ENCODE measurements around the gene DSG2.
"Not testable (repeated sequence)": the region's sequence is repeated elsewhere in the genome, so short reads cannot be mapped to it uniquely, and the experiment has no call there.

Gene DSG2

DNA sequence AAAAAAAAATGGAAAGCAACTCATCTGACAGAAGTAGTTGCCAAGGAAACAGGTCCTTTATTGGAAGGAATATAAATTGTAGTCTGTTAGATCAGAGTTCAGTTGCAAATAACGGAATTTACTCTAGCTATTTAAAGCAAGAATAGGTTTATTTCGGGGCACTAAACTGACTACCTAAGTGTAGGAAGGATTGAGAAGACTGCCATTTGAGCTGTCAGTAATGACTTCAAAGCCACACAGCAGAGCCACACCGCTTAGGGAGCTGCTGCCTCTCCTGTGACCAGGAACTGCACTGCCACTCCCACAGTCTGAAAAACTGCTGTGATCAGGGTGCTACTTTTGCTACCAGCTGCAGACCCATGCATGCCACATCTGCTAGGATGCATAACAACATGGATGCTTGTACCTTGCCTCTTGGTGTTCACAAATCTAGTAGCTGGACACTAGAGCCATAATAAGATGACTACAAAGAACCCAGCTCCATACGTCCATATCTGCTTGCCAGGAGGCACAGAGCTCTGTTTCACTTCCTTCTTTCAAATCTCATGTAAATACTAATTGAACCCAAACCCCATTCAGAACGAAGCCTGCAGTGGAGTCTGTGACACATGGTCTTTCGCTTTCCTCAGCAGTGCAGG is 2.2 kb downstream of the DSG2 start:
- no peak for DNase-seq (ENCODE audit: low spot score)

DNA sequence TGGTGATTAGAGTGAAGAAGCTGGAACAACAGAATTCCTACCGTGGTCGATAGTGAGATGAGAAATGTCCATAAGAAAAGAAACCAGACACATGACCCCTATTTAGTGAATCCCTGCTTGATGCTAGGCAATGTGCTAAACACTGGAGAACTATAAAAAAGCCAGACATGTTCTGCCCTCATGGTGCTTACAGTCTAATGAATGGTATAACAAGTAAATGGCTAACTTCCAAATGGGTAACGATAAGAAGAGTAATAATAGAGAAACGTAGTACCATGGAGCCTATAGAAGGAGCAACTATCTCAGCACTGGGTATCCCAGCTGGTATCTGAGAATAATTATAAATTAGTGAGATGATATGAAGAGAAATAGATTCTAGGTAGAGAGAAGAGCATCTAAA is 5.0 kb downstream of the DSG2 start:
- DNase-seq (ENCODE audit: low spot score) = no peak

DNA sequence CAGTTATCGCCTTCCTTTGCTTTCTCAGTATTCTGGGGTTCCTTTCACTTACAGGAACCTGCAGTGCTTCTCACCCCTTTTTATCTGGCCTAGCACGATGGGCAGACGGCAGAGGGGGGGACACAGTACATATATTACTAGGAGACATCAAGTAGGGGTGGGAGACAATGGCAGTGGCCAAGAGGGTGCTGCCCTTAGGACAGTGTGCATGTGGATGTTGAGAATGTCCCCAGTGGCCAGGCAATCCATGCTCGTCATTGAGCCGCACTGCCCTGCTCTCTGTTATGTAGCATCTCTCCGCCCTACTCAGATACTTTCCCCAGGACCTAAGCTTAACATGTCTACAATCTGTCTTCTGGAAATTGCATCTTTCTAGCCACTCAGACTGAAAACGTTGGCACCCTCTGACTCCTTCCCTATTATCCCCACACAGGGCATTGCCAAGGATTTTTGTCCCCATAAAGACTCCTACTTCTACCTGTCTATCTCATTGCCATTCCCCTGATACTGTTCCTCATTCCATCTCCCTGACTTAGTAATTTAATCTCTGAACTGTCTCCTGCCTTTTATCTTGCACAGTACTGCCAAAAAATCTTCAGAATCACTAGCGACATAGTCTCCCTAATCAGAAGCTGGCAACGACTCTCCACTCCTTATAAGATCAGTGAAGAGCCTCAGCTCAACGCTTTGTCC is 6.6 kb downstream of the DSG2 start:
- DNase-seq (ENCODE audit: low spot score) = no peak

DNA sequence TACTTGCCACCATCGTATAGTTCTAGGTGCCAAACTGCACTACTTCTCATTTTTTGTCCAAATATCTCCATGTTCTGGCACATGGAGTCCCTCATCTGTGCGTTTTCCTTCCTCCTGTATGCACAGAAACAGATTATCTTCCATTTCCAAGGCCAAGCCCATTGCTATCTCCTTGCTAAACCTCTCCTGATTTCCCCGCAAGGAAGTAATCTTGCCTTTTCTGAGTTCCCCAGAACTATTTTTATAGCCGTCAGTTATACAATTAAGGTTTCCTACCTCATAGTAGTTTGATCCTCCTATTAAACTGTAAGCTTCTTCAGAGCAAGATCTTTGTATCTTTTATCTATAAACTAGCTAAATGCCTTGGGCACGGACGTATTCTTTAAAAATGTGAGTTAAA is 7.2 kb downstream of the DSG2 start:
- DNase-seq (ENCODE audit: low spot score) = no peak

DNA sequence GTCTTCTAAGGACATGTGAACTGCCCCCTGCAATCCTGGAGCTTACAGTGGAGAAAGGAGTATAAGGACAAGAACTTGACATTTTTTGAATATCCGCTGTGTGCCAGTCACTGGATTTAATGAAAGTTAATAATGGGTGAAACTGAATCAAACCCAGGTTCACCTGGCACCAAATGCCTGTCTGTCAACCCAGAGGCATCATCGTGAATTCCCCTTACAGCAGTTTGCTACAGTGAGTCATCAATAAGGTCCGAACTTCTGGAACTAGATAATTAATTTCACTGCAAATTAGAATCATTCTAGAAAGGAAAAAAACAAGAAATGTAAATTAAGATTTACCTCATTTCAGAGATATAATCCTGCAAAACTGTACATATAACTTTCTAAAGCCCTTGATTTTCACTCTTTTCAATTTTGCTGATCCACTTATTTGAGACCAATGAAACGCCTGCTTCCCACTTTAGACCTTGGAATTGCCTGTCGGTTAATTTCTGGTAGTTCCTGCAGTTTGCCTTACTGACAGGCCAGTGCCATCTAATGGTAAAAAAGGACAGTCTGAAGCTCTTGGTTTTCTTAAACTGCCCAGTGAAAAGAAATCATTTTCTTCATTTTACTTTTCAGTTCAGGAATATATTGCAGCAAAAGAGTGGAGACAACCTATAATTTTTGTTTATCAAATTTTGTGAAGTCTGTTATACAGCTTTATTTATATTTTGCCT is 8.2 kb downstream of the DSG2 start:
- no peak for DNase-seq (ENCODE audit: low spot score)

DNA sequence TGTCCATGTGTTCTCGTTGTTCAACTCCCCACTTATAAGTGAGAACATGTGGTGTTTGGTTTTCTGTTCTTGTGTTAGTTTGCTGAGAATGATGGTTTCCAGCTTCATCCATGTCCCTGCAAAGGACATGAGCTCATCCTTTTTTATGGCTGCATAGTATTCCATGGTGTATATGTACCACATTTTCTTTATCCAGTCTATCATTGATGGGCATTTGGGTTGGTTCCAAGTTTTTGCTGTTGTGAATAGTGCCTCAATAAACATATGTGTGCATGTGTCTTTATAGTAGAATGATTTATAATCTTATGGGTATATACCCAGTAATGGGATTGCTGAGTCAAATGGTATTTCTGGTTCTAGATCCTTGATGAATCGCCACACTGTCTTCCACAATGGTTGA is 9.1 kb downstream of the DSG2 start:
- DNase-seq (ENCODE audit: low spot score) = not testable (repeated sequence)

DNA sequence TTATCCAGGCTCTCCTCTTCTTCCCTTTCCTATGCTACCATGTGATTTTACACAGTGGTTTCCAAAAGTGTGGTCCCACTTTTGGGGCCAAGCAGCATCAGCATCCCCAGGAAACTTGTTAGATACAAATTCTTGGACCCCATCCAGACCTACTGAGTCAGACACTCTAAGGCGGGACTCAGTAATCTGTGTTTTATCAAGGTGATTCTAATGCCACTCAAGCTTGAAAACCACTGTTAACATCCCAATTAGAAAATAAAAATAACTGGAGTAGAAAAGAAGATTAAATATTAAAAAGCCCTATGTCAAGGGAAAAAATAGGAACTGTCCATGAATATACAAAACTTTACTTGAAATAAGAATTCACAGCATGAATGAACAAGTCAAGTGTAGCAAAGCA is 10.8 kb downstream of the DSG2 start:
- no peak for DNase-seq (ENCODE audit: low spot score)

DNA sequence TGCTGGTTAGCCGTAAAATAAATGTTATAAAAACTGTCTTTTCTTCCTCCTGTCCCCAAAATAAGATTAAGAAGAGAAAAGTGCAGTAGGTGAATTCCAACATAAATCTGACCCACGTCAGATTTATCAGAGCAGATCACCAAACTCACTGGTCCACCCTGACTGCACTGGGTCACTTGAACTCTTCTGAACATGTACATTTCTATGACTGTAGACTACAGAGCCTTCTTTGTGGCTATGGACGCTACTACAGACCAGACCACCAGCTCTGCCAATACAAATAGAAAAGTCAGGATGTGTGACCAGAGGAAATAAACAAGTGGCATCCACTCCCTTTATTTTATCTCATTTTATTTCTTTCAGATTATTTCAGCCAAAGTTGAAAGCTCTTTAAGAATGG is 11.6 kb downstream of the DSG2 start:
- DNase-seq (ENCODE audit: low spot score) = no peak

DNA sequence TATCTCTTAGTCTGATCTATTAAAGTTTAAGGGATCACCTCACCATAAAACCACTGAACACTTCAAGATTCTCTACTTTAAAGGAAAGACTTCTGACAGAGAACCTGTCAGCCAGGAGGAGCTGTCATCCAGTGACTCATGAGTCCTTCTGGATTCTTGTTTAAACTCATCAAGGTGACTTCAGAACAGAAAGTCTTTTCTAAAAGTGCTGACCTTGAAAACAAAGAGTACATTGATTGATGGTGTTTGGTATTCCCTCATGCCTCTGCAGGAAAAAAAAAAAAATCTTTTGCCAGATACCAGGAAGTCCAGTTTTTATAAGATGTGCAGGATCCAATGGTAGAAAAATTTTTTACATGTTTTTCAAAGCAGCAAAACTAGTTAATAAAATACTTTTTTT is 12.3 kb downstream of the DSG2 start:
- no peak for DNase-seq (ENCODE audit: low spot score)

DNA sequence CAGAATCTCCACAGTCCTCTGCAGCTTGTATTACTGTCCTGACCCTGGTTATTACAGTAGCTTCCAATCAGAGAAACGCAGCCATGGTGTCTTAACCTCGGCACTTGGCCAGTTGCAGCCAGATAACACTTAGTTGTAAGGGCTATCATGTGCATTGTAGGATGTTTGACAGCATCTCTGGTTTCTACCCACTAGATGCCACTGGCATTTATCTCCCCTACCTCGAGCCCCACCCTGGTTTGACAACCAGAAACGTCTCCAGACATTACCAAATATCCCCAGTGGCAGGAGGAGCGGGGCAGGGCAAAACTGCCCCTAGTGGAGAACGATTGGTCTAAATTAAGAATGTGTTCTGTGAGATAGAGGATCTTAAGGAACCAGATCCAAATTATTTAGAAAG is 13.1 kb downstream of the DSG2 start:
- no peak for DNase-seq (ENCODE audit: low spot score)

DNA sequence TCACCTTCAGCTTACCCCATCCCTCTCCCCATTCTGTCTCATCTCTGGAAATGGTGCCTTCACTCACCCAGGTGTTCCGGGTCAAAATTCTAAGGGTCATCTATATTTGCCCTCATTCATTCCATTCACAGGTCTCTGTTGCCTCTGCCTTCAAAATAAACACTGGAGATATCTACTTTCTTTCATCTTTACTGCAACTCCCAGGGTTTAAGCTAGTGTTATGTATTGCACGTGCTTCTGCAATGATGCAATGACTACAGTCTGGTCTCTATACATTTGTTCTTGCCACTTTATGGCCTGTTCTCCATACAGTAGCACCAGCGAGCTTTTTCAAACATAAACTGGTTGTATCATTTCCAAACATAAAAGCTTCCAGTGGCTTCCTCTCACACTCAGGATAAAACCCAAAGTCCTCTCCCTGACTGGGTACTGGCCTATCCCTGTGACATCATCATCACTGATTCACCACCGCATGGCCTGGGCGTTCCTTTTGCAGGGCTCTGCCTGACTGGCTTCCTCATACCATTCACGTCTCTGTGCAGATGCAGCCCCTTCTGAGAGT is 14.3 kb downstream of the DSG2 start:
- DNase-seq (ENCODE audit: low spot score) = no peak

DNA sequence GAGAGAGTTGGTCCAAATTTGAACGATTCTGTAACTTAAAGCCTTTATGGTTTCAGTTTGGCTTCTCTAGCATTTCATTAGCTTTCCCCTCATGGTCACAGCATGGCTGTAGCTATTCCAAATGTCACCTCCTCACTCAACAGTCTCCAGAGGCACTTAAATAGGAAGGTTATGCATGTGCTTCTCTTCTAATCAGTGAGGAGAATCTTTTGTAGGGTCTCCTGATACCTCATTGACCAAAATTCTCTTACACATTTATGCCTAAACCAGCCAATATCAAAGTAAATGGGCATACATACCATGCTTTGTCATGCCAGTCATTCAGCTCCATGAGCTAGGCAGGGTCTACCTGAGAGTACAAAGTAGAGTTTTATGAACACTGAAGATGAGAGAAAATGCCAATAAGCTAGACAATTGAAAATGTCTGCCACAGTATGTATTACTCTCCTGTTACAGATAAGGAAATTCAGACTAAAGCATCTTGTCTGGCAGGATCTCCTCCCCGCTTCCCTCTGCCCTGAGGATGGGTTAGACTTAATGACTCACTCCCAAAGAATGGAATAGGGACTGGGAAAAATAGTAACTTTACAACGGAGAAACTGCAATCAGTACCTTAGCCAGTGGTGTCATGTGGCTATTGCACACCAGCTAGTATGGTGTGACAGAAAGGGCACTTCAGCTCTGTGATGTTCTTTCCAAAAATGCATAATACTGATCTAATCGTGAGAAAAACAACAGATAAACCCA is 15.4 kb downstream of the DSG2 start:
- DNase-seq (ENCODE audit: low spot score) = no peak

DNA sequence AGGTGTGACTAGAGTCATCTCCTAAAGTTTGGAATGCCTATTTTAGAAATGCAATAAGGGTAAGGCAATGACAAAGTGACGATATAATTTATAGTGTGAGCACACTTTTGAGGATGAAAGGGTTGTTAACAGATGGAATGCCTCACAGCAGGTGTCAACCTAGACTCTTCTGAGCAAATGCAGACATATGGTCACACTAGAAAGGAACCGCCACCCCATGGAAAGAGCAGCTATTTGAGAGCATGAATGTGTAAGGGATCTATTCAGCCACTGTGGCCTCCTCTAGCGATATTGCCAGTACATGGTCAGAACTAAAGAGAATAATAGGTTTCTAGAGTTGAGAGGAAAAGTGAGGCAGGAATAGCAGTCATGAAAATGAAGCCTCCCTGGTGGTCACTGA is 18.5 kb downstream of the DSG2 start:
- DNase-seq (ENCODE audit: low spot score) = no peak

DNA sequence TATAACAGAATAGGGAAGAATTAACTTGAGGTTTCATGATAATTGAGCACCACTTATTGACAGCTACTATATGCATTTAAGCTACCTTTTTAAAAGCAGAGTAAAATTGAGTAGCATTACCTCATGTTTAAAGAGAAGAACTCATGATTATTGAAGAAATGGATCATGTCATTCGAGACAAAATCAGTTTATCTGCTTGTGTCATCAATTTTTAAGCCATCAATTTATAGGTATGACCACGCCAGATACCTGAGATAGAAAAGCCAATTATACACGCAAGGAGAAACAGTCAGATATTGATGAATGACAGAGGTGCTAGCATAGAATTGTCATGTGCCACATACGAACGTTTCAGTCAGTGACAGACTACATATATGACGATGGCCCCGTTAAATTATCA is 28.4 kb downstream of the DSG2 start:
- no peak for DNase-seq (ENCODE audit: low spot score)

DNA sequence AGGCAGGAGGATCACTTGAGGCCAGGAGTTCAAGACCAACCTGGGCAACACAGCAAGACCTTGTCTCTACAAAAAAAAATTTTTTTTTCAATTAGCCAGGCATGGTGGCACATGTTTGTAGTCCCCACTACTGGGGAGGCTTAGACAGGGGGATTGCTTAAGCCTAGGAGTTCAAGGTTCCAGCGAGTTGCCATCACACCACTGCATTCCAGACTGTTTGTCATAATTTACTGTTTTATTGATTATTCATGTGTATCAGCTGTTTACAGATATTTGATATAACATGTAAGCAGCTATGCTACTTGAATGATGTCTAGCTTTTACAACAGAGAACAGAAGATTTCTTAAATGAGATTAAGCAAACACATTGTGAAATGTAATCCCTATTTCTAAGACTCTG is 35.3 kb downstream of the DSG2 start:
- DNase-seq (ENCODE audit: low spot score) = no peak

DNA sequence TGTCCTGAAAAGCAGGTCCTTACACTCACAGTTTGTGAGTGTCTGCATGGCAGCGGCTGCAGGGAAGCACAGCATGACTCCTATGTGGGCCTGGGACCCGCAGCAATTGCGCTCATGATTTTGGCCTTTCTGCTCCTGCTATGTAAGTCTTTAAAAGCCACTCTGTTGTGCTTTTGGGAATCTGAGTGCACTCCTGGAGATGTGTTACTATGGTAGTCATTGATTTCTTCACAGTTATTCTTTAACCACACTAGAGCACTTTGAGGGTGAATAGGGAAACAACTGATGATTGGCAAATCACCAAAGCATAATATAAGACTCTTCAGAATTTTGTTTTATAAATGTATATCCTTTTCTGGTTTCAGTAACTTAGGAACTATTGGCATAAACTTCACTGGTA is 40.9 kb downstream of the DSG2 start:
- DNase-seq (ENCODE audit: low spot score) = no peak

DNA sequence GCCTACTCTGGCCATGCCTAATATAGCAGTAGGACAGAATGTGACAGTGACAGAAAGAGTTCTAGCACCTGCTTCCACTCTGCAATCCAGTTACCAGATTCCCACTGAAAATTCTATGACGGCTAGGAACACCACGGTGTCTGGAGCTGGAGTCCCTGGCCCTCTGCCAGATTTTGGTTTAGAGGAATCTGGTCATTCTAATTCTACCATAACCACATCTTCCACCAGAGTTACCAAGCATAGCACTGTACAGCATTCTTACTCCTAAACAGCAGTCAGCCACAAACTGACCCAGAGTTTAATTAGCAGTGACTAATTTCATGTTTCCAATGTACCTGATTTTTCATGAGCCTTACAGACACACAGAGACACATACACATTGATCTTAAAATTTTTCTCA is 48.5 kb downstream of the DSG2 start:
- no peak for DNase-seq (ENCODE audit: low spot score)

DNA sequence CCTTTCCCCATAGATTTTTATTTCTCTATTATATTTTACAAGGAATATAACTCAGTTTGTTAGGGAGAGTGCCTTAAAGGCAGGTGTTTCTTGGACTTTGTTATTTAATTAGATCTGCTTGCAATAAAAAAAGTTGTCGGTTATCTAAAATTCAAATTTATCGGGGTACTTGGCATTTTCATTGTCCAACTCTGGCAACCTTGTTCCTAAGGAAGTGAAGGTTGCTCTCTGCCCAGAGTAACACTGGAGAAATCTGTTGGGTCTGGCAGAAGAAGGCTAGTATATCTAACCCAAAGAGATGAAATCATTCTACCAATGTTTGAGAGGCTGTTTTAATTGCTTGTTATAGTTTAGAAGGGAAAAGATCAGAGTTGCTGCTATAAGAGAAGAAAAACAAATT is 50.9 kb downstream of the DSG2 start:
- no peak for DNase-seq (ENCODE audit: low spot score)

DNA sequence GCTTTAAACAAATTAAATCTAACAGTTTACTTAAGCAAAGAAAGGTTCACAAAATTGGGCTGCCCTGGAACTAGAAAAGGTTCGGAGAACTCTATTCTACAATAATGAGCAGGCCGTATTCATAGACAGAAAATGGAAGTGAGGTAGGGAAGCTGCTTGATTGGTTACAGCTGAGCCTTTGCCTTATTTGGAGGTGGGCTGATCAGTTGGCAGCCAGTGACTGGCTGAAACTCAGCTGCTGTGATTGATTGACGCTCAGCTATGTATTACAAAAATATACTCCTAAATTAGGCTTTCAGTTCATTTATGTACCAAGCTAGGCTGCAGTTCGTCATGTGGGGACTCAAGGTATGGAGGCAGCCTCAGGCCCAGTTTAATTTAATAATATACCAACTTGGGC is 51.4 kb downstream of the DSG2 start:
- no peak for DNase-seq (ENCODE audit: low spot score)

DNA sequence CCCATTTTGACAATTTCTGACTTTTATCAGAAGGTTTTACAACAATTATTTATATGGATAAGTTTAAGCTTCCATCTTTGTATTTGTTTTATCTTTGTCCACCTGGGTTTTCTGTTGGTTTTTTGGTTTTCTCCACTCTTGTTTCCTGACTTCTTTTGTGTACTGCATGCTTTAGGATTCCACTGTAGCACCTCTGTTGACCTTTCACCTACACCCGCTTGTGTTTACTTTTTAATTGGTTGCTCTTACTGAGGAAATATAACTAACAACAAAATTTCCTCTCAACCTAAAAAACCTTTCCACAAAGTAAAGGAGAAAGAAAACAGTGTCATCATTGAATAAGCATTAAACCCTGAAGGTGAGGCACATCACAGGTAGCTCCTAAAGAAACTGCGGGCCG is 53.9 kb downstream of the DSG2 start:
- DNase-seq (ENCODE audit: low spot score) = no peak

DNA sequence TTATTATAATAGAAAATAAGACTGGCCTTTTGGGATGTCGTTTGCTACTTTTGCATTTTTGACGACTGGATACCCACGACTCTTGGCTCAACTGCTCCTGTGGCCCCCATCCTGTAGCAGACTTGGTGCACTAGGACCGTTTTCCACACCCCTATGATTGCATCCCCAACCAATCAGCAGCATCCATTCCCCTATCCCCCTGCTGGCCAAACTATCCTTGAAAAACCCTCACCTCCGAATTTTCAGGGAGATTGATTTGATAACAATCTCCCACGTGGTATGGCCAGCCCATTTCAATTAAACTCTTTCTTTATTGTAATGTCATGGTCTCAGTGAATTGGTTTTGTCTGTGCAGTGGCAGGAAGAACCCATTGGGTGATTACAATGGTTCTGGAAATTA is 55.8 kb downstream of the DSG2 start:
- DNase-seq (ENCODE audit: low spot score) = no peak

DNA sequence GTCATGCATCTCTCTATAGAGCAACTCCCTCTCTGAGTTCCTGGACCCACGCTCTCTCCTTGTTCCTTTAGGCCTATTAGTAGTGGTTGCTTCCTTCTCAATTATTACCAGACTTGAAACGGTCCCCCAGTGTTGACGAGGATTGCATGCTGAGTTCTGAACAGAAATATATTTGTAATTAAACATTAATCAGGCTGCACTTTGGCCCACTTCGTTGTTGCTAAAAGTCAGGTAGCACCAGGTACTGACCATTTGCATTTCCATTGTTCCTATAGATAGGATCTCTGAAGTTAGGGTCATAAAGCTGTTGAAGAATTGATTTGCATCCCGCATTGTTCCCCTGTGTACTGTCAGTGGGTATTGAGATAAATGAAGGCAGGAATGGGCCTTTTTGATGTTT is 56.8 kb downstream of the DSG2 start:
- DNase-seq (ENCODE audit: low spot score) = no peak

All from HuH-7.5 (cell line).